Measurements from ENCODE around the gene CEP85L.

Gene CEP85L

GRCh38 chr6:118597636-118598035 lies 53.8 kb downstream of the CEP85L start:
- TF ChIP-seq CTCF (IDR thresholded peaks at IDR 0.05; ENCODE audit: low read depth, low read length) = no peak
- no peak overlapping the region for H3K4me3 ChIP-seq (replicated peaks in 1 of 2; ENCODE audit: low read depth in 2 of 2, low read length in 2 of 2)
- no peak for DNase-seq (ENCODE audit: low read depth in 2 of 2)

- H3K4me3 ChIP-seq (replicated peaks in 1 of 2; ENCODE audit: low read depth in 2 of 2, low read length in 2 of 2) = no peak overlapping the region
- TF ChIP-seq CTCF (IDR thresholded peaks at IDR 0.05; ENCODE audit: low read depth, low read length) = no peak
- DNase-seq (ENCODE audit: low read depth in 2 of 2) = no peak
Measured at GRCh38 chr6:118596774-118597320, 54.5 kb downstream of the CEP85L start.

- DNase-seq (ENCODE audit: low read depth in 2 of 2) = no peak
- no peak overlapping the region for H3K4me3 ChIP-seq (replicated peaks in 1 of 2; ENCODE audit: low read depth in 2 of 2, low read length in 2 of 2)
- TF ChIP-seq CTCF (IDR thresholded peaks at IDR 0.05; ENCODE audit: low read depth, low read length) = no peak
Measured at GRCh38 chr6:118594877-118595276, 56.5 kb downstream of the CEP85L start.

GRCh38 chr6:118591897-118592296 lies 59.5 kb downstream of the CEP85L start:
- no peak for DNase-seq (ENCODE audit: low read depth in 2 of 2)
- H3K4me3 ChIP-seq (replicated peaks in 1 of 2; ENCODE audit: low read depth in 2 of 2, low read length in 2 of 2) = no peak overlapping the region

GRCh38 chr6:118589649-118590365 lies 61.6 kb downstream of the CEP85L start:
- DNase-seq (ENCODE audit: low read depth in 2 of 2) = no peak

More at GRCh38 chr6:118591897-118592296, 59.5 kb downstream of the CEP85L start:
- TF ChIP-seq CTCF (IDR thresholded peaks at IDR 0.05; ENCODE audit: low read depth, low read length) = no peak

GRCh38 chr6:118589186-118589585 lies 62.2 kb downstream of the CEP85L start:
- peak; percentile 29 to 42 for DNase-seq (ENCODE audit: low read depth in 2 of 2)
- no peak for TF ChIP-seq CTCF (IDR thresholded peaks at IDR 0.05; ENCODE audit: low read depth, low read length)
- no peak overlapping the region for H3K4me3 ChIP-seq (replicated peaks in 1 of 2; ENCODE audit: low read depth in 2 of 2, low read length in 2 of 2)

More at GRCh38 chr6:118589649-118590365, 61.6 kb downstream of the CEP85L start:
- no peak overlapping the region for H3K4me3 ChIP-seq (replicated peaks in 1 of 2; ENCODE audit: low read depth in 2 of 2, low read length in 2 of 2)
- TF ChIP-seq CTCF (IDR thresholded peaks at IDR 0.05; ENCODE audit: low read depth, low read length) = no peak

All from cardiac fibroblast (primary cell).